Measurements from ENCODE around the gene TNFRSF1A. TPM values are rescaled to one million over a fixed set of nuclear protein-coding genes. Genes with fewer than 3 reads are reported as not detected.

The TNFRSF1A gene
- total and polyA plus RNA-seq, 9 of the 15 experiments (the other 6 are each of a cell fraction or from before 2014, with no cell fraction given): 0.76 to 43.5 (median 30.0) TPM

GRCh38 chr12:6297170-6297569 is 44.7 kb downstream of the TNFRSF1A start:
- FAIRE-seq: no peak
- Histone ChIP-seq H3K4me3 (no peak overlapping the region), H3K79me2 (ENCODE audit: control insufficient read depth, insufficient read depth, low read length) (no peaks in the 10 kb centered on the region), H3K4me1 (replicated peaks in 1 of 2; ENCODE audit: control insufficient read depth in 2 of 2, insufficient read depth in 2 of 2, low read length in 2 of 2) (peaks cover 9% of the 10 kb centered on the region in 2 experiments; a peak in 4 of 5 replicates), H2AFZ (ENCODE audit: low read depth, low read length) (no peak overlapping the region), H3K9me1 (ENCODE audit: control insufficient read depth, insufficient read depth, low read length) (no peaks in the 10 kb centered on the region), H3K9me3 (replicated peaks; ENCODE audit: control insufficient read depth, insufficient read depth, low read depth, low read length) (no peaks in the 10 kb centered on the region), H3K9ac (ENCODE audit: insufficient read depth in 1 of 2, low read depth in 2 of 2, low read length in 2 of 2) (no peak overlapping the region), H3K27ac (ENCODE audit: extremely low read depth, low read depth, low read length) (no peak overlapping the region), H3K4me2 (ENCODE audit: insufficient read depth, low read length) (no peak overlapping the region), H4K20me1 (replicated peaks; ENCODE audit: control insufficient read depth, insufficient read depth, low read length) (no peaks in the 10 kb centered on the region), H3K36me3 (ENCODE audit: control insufficient read depth, insufficient read depth, low read length) (no peaks in the 10 kb centered on the region), H3K27me3 (ENCODE audit: control insufficient read depth in 2 of 2, insufficient read depth in 2 of 2, low read length in 2 of 2) (no peaks in the 10 kb centered on the region)
- no TSS peak for BruUV-seq (replicated peaks)
- intact Hi-C loops (cut with micrococcal nuclease): no loop called here
- DNase-seq (ENCODE audit: extremely low read depth in 1 of 4, low spot score in 3 of 4): no peak
- ATAC-seq: no peak
- POLR2A ChIA-PET: no interaction called here
- CTCF ChIA-PET (ENCODE audit: low intra/inter-chr PET ratio): no interaction called here
- WGBS (ENCODE audit: insufficient coverage, low coverage, missing lambda C conversion rate): 91% methylated on average over 9 of the region's 10 CpGs
- no peak for TF ChIP-seq MAFK (IDR thresholded peaks at IDR 0.05; ENCODE audit: low read length)
- no peak for TF ChIP-seq ZFX (CRISPR knock-in tag; IDR thresholded peaks at IDR 0.05)
- no peak for TF ChIP-seq PRMT5 (CRISPR knock-in tag; IDR thresholded peaks at IDR 0.05)
- TF ChIP-seq POLR3G (IDR thresholded peaks at IDR 0.05; ENCODE audit: extremely low read depth, insufficient read length, insufficient replicate concordance): no peak
- no peak for TF ChIP-seq TAL1 (IDR thresholded peaks at IDR 0.05)
- in situ Hi-C loops (cut with MboI): no loop called here

- Histone ChIP-seq H3K27me3 (ENCODE audit: control insufficient read depth in 2 of 2, insufficient read depth in 2 of 2, low read length in 2 of 2) (no peaks in the 10 kb centered on the region), H3K4me1 (replicated peaks in 1 of 2; ENCODE audit: control insufficient read depth in 2 of 2, insufficient read depth in 2 of 2, low read length in 2 of 2) (peaks cover 9% of the 10 kb centered on the region in 2 experiments; a peak in 4 of 5 replicates), H3K36me3 (ENCODE audit: control insufficient read depth, insufficient read depth, low read length) (no peaks in the 10 kb centered on the region), H3K27ac (ENCODE audit: extremely low read depth, low read depth, low read length) (no peak overlapping the region), H4K20me1 (replicated peaks; ENCODE audit: control insufficient read depth, insufficient read depth, low read length) (no peaks in the 10 kb centered on the region), H3K4me3 (no peak overlapping the region), H3K9me1 (ENCODE audit: control insufficient read depth, insufficient read depth, low read length) (no peaks in the 10 kb centered on the region), H3K9me3 (replicated peaks; ENCODE audit: control insufficient read depth, insufficient read depth, low read depth, low read length) (no peaks in the 10 kb centered on the region), H2AFZ (ENCODE audit: low read depth, low read length) (peak overlapping the region; percentile 14; the same call in 1 of the 2 replicates), H3K4me2 (ENCODE audit: insufficient read depth, low read length) (no peak overlapping the region), H3K79me2 (ENCODE audit: control insufficient read depth, insufficient read depth, low read length) (no peaks in the 10 kb centered on the region), H3K9ac (ENCODE audit: insufficient read depth in 1 of 2, low read depth in 2 of 2, low read length in 2 of 2) (peak overlapping the region in 1 of 2 experiments; percentile 68; a peak in 1 of 4 replicates)
- BruUV-seq (replicated peaks): no TSS peak
- ATAC-seq (peak; percentile 71), DNase-seq (ENCODE audit: extremely low read depth in 1 of 4, low spot score in 3 of 4) (peak; percentile 45 to 55 (median 50)), FAIRE-seq (no peak)
- in situ Hi-C loops (cut with MboI) (no loop called here), intact Hi-C loops (cut with micrococcal nuclease) (no loop called here)
- ChIA-PET CTCF (ENCODE audit: low intra/inter-chr PET ratio) (no interaction called here), POLR2A (interaction anchor here (1.1 kb wide), 1 partner anchor 299 kb away, joined by 4 read pairs; no protein-coding TSS in a partner anchor)
- WGBS (ENCODE audit: insufficient coverage, low coverage, missing lambda C conversion rate): 52% methylated on average over 5 of the region's 5 CpGs
- TF ChIP-seq ZBTB9 (CRISPR knock-in tag; IDR thresholded peaks at IDR 0.05) (no peak), CREB1 (IDR thresholded peaks at IDR 0.05) (no peak), CREB1 (CRISPR knock-in tag; IDR thresholded peaks at IDR 0.05) (no peak), AFF4 (CRISPR knock-in tag; IDR thresholded peaks at IDR 0.05) (no peak), NFE2 (IDR thresholded peaks at IDR 0.05; ENCODE audit: low read depth) (peak; percentile 30; the same call in 1 of the 2 replicates)
Measured at GRCh38 chr12:6295094-6295811, 46.6 kb downstream of the TNFRSF1A start.

Data from K562 (cell line).